ENCODE data around the gene PPIA. TPM values are rescaled to one million over a fixed set of nuclear protein-coding genes. Genes with fewer than 3 reads are reported as not detected.

PPIA gene
- total RNA-seq, 1 donor, result 1,612 TPM

GRCh38 chr7:44757311-44757710 lies 39.2 kb upstream of the PPIA start:
- H3K36me3 ChIP-seq (ENCODE audit: insufficient read depth, low read length), result peaks cover 22% of the 10 kb centered on the region
- no peak for TF ChIP-seq CTCF (IDR thresholded peaks at IDR 0.05; ENCODE audit: extremely low read depth, low read depth, low read length)
- peaks cover 2% of the 10 kb centered on the region for H3K4me1 ChIP-seq (ENCODE audit: insufficient read depth, low read length)
- no peak overlapping the region for H2AFZ ChIP-seq (ENCODE audit: low read length)
- no peak overlapping the region for H3K4me2 ChIP-seq (ENCODE audit: insufficient read depth, low read length)
- no peak overlapping the region for H3K27ac ChIP-seq (ENCODE audit: low read depth, low read length)
- H3K4me3 ChIP-seq (ENCODE audit: insufficient read depth, low read length), result no peak overlapping the region
- no peaks in the 10 kb centered on the region for H3K27me3 ChIP-seq (ENCODE audit: insufficient read depth, low read length)
- peaks cover 20% of the 10 kb centered on the region for H4K20me1 ChIP-seq (ENCODE audit: insufficient read depth, low read length)
- H3K79me2 ChIP-seq (ENCODE audit: insufficient read depth, low read length), result peaks cover 49% of the 10 kb centered on the region
- H3K9me3 ChIP-seq (ENCODE audit: low read depth, low read length), result no peaks in the 10 kb centered on the region
- DNase-seq (ENCODE audit: insufficient read length, low spot score, missing footprints), result peak; percentile 92

- Histone ChIP-seq H4K20me1 (ENCODE audit: insufficient read depth, low read length) (peaks cover 20% of the 10 kb centered on the region), H3K4me1 (ENCODE audit: insufficient read depth, low read length) (peaks cover 2% of the 10 kb centered on the region), H3K4me3 (ENCODE audit: insufficient read depth, low read length) (no peak overlapping the region), H3K9me3 (ENCODE audit: low read depth, low read length) (no peaks in the 10 kb centered on the region), H3K4me2 (ENCODE audit: insufficient read depth, low read length) (no peak overlapping the region), H3K27ac (ENCODE audit: low read depth, low read length) (no peak overlapping the region), H3K79me2 (ENCODE audit: insufficient read depth, low read length) (peaks cover 45% of the 10 kb centered on the region), H3K36me3 (ENCODE audit: insufficient read depth, low read length) (peaks cover 26% of the 10 kb centered on the region), H2AFZ (ENCODE audit: low read length) (no peak overlapping the region), H3K27me3 (ENCODE audit: insufficient read depth, low read length) (no peaks in the 10 kb centered on the region)
- no peak for DNase-seq (ENCODE audit: insufficient read length, low spot score, missing footprints)
- TF ChIP-seq CTCF (IDR thresholded peaks at IDR 0.05; ENCODE audit: extremely low read depth, low read depth, low read length), result no peak
Measured at GRCh38 chr7:44757739-44758138, 38.7 kb upstream of the PPIA start.

GRCh38 chr7:44759246-44759645 lies 37.2 kb upstream of the PPIA start:
- no peak for DNase-seq (ENCODE audit: insufficient read length, low spot score, missing footprints)
- Histone ChIP-seq H3K9me3 (ENCODE audit: low read depth, low read length) (no peaks in the 10 kb centered on the region), H3K27me3 (ENCODE audit: insufficient read depth, low read length) (no peaks in the 10 kb centered on the region), H2AFZ (ENCODE audit: low read length) (no peak overlapping the region), H3K79me2 (ENCODE audit: insufficient read depth, low read length) (peaks cover 31% of the 10 kb centered on the region), H3K36me3 (ENCODE audit: insufficient read depth, low read length) (peaks cover 41% of the 10 kb centered on the region), H3K4me1 (ENCODE audit: insufficient read depth, low read length) (peaks cover 2% of the 10 kb centered on the region), H3K27ac (ENCODE audit: low read depth, low read length) (no peak overlapping the region), H4K20me1 (ENCODE audit: insufficient read depth, low read length) (peaks cover 16% of the 10 kb centered on the region), H3K4me2 (ENCODE audit: insufficient read depth, low read length) (no peak overlapping the region), H3K4me3 (ENCODE audit: insufficient read depth, low read length) (no peak overlapping the region)
- TF ChIP-seq CTCF (IDR thresholded peaks at IDR 0.05; ENCODE audit: extremely low read depth, low read depth, low read length), result no peak

- TF ChIP-seq CTCF (IDR thresholded peaks at IDR 0.05; ENCODE audit: extremely low read depth, low read depth, low read length), result no peak
- Histone ChIP-seq H3K4me1 (ENCODE audit: insufficient read depth, low read length) (peaks cover 2% of the 10 kb centered on the region), H3K9me3 (ENCODE audit: low read depth, low read length) (no peaks in the 10 kb centered on the region), H3K27ac (ENCODE audit: low read depth, low read length) (no peak overlapping the region), H3K79me2 (ENCODE audit: insufficient read depth, low read length) (peaks cover 23% of the 10 kb centered on the region), H3K4me2 (ENCODE audit: insufficient read depth, low read length) (no peak overlapping the region), H3K36me3 (ENCODE audit: insufficient read depth, low read length) (peaks cover 49% of the 10 kb centered on the region), H4K20me1 (ENCODE audit: insufficient read depth, low read length) (peaks cover 9% of the 10 kb centered on the region), H3K4me3 (ENCODE audit: insufficient read depth, low read length) (no peak overlapping the region), H3K27me3 (ENCODE audit: insufficient read depth, low read length) (no peaks in the 10 kb centered on the region), H2AFZ (ENCODE audit: low read length) (no peak overlapping the region)
- peak; percentile 83 for DNase-seq (ENCODE audit: insufficient read length, low spot score, missing footprints)
Measured at GRCh38 chr7:44760034-44760580, 36.4 kb upstream of the PPIA start.

Data from osteoblast (primary cell).